HG03175 (cell line): Measurements from ENCODE around the gene HERC4.
"Not testable (repeated sequence)": the region's sequence is repeated elsewhere in the genome, so short reads cannot be mapped to it uniquely, and the experiment has no call there.

Source experiments
- ATAC-seq: cut with Tn5 transposase; IDR thresholded peaks from one replicate; pipeline ENCODE4 v1.9.1; 2021; ENCODE audit warnings: mild to moderate bottlenecking, moderate library complexity; ENCODE audit not compliant: unreplicated experiment

HERC4 gene

DNA sequence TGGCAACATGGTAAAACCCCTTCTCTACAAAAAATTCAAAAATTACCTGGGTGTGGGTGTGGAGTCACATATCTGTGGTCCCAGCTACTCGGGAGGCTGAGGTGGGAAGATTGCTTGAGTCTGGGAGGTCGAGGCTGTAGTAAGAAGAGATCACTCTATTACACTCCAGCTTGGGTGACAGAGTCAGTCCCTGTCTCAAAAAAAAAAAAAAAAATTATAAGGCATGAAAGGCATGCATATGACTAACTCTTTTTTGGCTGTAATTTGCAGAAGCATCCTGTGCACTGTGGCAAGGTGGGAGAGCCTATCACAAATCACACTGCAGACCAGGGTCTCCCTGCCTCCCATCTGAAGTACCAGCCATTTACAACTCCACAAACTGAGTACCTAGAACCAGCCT is 20.1 kb upstream of the HERC4 start:
- no peak for ATAC-seq

DNA sequence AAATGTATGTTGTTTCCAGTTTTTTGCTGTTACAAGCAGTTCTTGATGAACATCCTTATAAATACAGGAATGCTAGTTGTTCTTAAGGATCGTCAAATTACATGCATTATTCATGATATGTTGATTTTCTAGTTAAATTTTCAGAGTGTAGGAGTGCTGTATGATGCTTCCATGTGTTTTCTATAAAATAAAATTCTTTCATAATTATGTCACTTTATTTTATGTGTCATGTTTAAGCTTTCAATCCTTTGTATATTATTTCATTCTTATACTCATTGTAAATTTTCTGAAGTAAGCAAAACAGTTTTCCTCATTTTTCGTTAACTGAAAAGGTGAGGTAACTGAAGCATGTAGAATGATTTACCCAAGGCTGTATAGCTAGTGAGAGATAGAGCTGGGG is 17.4 kb upstream of the HERC4 start:
- no peak for ATAC-seq

- no peak for ATAC-seq
Measured at GRCh38 chr10:68090586-68090985, 15.5 kb upstream of the HERC4 start.

DNA sequence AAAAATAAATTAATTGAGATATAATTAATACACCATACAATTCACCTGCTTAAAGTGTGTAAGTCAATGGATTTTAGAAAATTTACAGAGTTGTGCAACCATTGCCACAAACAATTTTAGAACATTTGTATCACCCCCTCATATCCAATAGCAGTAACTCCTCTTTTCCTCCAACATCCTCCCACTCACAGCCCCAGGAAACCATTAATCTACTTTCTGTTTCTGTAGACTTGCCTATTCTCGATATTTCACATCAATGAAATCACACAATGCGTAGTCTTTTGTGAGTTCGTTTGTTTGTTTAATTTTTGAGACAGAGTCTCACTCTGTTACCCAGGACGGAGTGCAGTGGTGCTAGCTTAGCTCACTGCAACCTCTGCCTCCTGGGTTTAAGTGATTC is 13.7 kb upstream of the HERC4 start:
- ATAC-seq, result no peak

DNA sequence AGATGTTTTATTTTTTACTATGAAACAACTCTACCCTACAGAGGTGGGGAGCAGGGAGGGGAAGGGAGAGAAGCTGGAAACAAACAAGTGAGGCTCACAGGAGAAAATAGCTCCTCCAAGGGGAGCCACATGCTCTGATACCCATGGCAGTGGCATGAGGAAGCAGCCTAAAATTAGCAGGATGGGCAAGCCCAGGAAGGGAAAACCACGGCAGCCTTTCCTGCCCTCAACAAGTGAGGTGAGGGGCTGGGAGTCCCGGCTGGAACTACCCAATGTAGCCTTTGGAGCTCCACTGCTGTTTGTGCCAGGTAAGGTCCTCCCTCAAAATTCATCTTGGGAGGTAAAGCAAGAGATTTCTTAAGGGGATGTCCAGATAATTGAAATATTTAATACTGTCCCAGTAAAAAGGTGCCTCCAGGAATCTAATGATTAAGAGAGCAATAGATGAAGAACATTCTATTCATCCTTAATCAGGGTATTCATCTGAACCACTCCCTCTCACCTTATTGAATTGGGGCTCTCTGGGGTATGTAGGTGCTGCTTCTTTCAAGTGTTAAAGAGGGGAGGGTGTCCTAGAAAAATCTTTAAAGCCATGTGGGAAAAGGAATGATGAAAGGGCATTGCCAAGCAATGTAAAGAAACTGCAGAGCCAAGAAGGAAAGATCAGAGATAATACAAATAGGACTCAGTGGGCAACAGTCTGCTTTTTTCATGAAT is 12.8 kb upstream of the HERC4 start:
- ATAC-seq, result no peak

DNA sequence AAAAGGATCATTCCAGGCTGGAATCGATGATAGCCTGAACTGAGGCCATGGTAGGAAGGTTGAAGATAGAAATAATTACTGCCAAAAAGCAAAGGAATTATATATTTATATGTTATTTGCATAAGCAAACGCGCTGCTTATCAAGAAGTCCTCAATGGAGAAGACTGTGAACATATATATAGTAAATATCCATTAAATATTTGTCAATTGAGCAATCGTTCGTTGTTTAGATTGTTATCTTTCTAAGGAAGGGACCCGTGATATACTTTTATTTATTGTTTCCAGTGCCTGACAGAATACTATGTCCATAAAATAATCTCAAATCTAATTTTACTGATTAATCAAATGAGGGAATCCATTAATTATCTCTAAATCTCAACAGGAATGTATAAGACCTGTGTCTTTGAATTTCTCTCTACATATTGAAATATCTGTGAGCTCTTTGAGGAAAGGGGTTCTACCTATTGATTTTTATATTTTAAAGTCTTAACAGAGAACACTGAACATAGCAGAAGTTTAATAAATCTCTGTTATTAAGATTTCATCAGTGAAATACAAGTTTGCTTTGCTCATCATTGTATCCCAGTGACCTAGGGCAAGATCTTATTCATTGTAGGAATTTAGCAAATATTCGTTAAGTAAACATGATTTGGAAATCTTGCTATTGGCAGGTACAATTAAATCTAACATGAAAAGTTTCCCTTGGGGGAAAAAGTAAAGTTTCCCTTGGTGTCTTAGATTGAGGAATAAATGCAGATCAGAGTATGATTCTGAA is 12.0 kb upstream of the HERC4 start:
- ATAC-seq, result no peak

GRCh38 chr10:68086011-68086410 is 10.9 kb upstream of the HERC4 start:
- no peak for ATAC-seq

GRCh38 chr10:68084469-68084868 is 9.4 kb upstream of the HERC4 start:
- ATAC-seq, result no peak

DNA sequence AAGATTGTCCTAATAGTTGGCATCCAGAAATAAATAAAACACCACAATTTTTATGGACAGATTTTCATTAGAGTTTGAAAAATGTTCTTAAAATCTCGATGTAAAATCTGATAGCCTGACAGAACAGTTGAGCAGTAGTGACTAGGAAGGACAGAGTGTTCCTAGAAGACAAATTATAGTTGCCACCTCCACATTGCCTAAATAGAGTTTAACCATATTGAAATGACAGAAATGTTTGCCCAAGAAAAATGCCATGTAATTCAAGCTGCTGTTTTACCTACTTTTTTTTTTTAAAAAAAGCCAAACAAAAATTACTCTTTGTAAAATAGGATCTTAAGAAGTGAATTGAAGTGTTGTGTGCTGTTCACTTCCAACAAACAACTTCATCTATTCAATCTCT is 8.9 kb upstream of the HERC4 start:
- ATAC-seq, result no peak

GRCh38 chr10:68082872-68083271 is 7.8 kb upstream of the HERC4 start:
- no peak for ATAC-seq

DNA sequence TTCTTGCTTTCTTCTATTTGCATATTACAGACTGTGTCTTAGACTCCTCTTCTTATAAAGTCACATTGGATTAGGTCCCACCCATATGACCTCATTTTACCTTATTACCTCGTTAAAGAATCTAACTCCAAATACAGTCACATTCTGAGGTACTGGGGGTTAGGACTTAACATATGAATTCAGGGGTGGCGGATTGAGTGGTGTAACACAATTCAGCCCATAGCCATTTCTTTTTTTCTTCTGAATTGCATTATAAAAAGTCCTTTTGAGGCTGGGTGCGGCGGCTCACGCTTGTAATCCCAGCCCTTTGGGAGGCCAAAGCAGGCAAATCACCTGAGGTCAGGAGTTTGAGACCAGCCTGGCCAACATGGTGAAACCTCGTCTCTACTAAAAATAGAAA is 6.8 kb upstream of the HERC4 start:
- no peak for ATAC-seq

GRCh38 chr10:68080853-68081431 is 5.9 kb upstream of the HERC4 start:
- ATAC-seq, result no peak

DNA sequence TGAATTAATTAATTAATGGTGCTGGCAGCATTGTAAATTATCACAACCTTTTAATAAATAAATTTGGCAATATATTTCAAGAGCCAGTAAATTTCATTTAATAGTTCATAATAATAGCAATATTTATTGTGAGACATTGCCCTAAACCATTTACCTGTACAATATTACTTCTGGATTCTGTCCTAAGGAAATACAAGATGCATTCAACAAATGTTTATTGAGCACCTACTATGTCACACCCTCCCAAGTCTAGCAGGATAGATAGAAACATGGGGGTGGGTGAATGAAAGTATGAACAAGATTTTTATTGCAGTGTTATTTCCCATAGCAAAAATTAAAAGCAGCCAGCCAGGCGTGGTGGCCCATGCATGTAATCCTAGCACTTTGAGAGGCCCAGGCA is 4.4 kb upstream of the HERC4 start:
- no peak for ATAC-seq

- ATAC-seq, result no peak
Measured at GRCh38 chr10:68077026-68077425, 1.9 kb upstream of the HERC4 start.

DNA sequence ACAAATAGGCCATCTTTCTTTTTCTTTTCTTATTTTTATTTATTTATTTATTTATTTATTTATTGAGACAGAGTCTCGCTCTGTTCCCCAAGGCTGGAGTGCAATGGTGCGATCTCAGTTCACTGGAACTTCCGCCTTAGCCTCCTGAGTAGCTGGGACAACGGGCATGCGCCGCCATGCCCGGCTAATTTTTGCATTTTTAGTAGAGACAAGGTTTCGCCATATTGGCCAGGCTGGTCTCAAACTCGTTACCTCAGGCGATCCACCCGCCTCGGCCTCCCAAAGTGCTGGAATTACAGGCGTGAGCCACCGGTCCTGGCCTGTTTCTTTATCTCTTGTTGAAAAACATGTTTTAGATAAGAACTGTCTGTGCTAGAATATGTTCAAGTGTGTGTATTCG is 998 bp upstream of the HERC4 start:
- not testable (repeated sequence) for ATAC-seq

DNA sequence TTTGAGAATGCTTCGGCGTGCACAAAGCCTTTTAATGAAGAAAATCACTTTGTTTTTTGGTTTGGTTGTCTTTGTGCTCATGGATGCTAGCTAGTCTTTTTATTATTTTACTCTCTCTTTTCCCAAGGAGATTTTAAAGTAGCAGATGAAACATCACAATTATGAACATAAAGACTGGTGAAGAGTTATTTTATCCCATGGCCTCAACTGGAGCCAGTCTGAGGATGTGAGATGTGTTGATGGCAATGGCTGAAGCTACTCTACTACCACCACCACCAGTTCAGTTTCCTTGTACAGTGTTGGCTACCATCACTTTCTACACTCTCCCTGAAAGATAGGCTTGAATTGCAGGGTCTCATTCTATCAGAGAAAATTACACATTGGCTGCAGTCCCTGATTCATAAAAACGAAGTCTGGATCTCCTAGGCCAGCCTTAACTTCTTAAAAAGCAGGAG is 494 bp upstream of the HERC4 start:
- ATAC-seq, result no peak

DNA sequence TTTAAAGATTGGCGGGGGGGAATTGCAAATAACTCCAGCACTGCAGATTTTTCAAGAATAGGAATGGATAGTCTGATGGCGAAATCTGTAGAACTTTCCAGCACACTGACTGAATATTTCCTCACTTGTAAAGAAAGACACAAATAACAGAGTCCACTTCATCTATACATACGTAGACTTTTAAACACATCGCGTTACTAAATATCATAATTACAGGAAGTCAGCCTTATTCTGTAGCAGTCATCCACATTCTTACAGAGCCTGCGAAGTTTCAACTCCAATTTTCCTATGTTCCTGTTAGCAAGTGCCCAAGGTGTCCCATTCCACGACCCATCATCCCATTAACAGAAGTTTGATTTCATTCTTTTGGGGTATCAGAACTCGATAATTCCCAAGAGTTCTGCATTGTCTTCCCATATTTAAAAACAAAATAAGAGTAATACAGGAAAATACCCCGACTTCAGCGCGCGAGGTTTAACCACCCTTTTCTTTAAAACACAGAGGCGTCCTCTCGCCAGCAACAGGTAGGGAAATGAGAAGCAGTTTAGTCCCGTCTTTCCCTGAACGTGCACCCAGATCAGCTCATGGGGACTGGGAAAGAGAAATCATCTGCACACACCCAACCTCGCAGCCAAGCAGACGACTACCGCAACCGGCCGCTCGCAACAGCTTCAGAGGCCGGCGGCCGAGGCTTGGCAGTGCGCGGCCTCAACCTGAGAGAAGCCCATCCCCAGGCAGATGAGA is 880 bp downstream of the HERC4 start:
- ATAC-seq, result no peak

DNA sequence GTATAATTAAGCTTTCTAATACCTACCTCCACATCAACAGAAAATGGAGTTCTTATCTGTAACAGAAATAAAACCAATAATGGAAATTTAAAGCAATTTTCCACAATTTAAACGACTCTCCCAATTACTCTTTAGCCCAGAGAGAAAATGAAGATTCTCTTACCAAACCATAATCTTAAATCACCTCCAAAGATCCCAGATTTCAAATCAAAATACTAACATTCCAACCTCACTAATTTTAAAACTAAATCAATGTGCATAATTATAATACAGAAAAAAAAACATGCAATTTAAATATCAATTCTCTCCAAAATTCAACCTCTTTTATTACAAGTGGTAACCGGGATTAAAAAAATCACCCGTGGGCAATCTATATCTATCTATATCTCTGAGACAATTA is 1.5 kb downstream of the HERC4 start:
- no peak for ATAC-seq

DNA sequence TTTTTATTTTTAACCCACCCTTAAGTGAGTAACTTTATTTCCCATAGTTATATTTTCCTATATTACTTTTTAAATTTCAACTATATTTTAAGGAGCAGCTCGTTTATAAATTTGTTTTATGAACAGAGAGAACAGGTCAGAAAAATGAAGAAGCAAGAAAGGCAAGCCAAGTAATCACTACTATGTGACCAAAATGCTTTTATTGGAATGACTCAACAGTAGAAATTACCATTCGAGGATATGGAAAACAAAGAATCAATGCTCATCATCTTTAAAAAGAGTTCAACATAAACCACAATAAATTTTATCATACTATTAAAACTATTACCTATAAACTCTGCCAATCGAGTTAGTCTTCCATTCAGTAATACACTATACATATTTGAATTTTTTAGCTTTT is 7.6 kb downstream of the HERC4 start:
- ATAC-seq, result no peak

- no peak for ATAC-seq
Measured at GRCh38 chr10:68067029-68067428, 8.1 kb downstream of the HERC4 start.

DNA sequence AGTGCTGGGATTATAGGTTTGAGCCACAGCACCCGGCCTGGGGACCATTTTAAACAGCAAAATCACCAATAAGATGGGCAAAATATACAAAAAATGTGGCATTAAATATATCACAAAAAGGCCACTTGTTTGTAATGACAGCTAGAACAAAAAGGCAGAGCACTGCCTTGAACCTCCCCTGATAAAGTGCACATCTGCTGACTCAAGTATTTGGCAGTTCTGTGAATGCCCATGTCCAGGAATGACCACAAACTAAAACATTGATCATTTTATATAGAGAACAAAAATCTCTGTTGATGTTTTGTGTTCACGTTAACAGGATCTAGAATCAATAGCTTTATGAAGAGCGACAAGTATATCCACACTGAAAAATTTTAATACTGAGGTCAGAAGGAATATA is 21.5 kb downstream of the HERC4 start:
- no peak for ATAC-seq
